ENCODE results near the gene COL18A1.

Gene COL18A1

DNA sequence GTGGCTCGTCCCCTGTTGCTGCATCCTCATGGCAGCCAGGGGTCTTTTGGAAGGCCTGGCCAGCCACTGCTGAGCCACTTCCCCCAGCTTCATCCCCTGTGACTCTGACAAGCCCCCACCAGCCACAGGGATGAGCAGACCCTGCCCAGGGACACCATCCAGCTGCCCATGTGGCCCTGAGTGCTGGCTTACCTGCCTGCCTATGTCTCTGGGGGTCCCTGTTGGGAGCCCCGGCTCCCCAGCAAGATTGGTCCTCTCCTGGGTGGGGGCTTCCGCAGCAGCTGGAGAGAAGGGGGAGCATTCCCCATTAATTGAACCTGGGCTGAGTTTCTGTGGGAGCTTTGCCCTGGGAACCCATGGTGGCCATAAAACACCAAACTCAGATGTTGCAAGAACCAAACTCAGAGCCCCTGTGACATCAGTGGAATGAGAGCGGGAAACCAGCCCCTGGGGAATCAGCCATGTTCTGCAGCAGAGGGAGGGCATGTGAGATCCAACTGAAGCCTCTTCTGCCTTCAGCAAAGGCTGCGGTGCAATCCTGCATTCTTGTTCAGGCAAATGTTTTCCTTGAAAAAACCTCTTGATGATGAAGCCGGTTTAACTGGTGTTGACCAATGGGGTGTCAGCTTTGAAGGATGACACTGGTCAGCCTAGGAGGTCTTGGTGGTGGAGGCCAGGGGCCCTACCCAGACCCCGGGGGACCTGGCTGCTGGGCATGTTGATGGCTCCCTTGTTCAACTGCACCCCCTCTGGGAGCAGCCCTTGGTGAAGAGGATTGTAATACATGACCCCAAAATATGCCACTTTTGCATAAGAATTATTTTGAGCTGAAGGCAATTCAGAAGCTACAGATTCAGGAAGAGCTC is 28.3 kb upstream of the COL18A1 start:
- Histone ChIP-seq H4K20me1 (ENCODE audit: insufficient read depth, low read length) (0 out of 2 replicates have a peak, but pooled peaks cover 5% of the 10 kb centered on the region), H3K27ac (ENCODE audit: low read length) (no peak overlapping the region), H3K27me3 (ENCODE audit: insufficient read depth, low read length, poor library complexity) (peaks cover 23% of the 10 kb centered on the region), H2AFZ (ENCODE audit: low read depth, low read length) (no peak overlapping the region), H3K36me3 (ENCODE audit: insufficient read depth, low read length) (no peaks in the 10 kb centered on the region), H3K4me3 (ENCODE audit: low read depth in 1 of 2, low read length in 2 of 2) (no peak overlapping the region), H3K9ac (ENCODE audit: low read depth, low read length) (no peak overlapping the region), H3K79me2 (ENCODE audit: insufficient read depth, low read length) (no peaks in the 10 kb centered on the region), H3K9me3 (ENCODE audit: insufficient read depth, low read length, severe bottlenecking) (no peaks in the 10 kb centered on the region), H3K4me1 (ENCODE audit: insufficient read depth, low read length) (no peaks in the 10 kb centered on the region), H3K4me2 (ENCODE audit: insufficient read depth, low read length) (no peak overlapping the region)
- no peak for ATAC-seq (ENCODE audit: insufficient read depth, low read depth)
- DNase-seq, result no peak
- no peak for TF ChIP-seq EZH2 (IDR thresholded peaks at IDR 0.05; ENCODE audit: borderline replicate concordance, low read depth, low read length, severe bottlenecking)
- TF ChIP-seq, protein P1, sequence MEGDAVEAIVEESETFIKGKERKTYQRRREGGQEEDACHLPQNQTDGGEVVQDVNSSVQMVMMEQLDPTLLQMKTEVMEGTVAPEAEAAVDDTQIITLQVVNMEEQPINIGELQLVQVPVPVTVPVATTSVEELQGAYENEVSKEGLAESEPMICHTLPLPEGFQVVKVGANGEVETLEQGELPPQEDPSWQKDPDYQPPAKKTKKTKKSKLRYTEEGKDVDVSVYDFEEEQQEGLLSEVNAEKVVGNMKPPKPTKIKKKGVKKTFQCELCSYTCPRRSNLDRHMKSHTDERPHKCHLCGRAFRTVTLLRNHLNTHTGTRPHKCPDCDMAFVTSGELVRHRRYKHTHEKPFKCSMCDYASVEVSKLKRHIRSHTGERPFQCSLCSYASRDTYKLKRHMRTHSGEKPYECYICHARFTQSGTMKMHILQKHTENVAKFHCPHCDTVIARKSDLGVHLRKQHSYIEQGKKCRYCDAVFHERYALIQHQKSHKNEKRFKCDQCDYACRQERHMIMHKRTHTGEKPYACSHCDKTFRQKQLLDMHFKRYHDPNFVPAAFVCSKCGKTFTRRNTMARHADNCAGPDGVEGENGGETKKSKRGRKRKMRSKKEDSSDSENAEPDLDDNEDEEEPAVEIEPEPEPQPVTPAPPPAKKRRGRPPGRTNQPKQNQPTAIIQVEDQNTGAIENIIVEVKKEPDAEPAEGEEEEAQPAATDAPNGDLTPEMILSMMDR (IDR thresholded peaks at IDR 0.05; ENCODE audit: borderline replicate concordance, extremely low read depth, low read length, poor library complexity, severe bottlenecking), result no peak

DNA sequence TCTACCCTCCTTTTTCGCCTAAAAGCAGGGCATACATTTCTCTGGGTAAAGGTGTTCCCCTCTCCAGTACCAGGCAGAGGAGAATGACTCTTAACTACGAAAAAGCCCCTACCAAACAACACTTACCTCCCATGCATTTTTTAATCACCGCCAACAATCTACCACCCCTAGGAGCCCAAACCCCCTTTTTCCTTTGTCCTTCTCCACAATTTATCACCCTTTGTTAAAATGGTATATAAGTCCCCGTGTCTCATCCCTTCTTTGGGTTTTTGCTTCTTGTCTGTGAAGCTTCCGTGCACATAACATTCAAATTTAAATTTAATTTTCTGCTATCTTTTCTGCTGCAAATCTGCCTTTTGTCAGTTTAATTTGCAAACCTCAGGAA is 27.6 kb upstream of the COL18A1 start:
- Histone ChIP-seq H3K36me3 (ENCODE audit: insufficient read depth, low read length) (no peaks in the 10 kb centered on the region), H3K4me2 (ENCODE audit: insufficient read depth, low read length) (no peak overlapping the region), H3K4me3 (ENCODE audit: low read depth in 1 of 2, low read length in 2 of 2) (no peak overlapping the region), H3K9me3 (ENCODE audit: insufficient read depth, low read length, severe bottlenecking) (no peaks in the 10 kb centered on the region), H3K27ac (ENCODE audit: low read length) (no peak overlapping the region), H3K27me3 (ENCODE audit: insufficient read depth, low read length, poor library complexity) (peaks cover 19% of the 10 kb centered on the region), H3K9ac (ENCODE audit: low read depth, low read length) (no peak overlapping the region), H3K79me2 (ENCODE audit: insufficient read depth, low read length) (no peaks in the 10 kb centered on the region), H3K4me1 (ENCODE audit: insufficient read depth, low read length) (no peaks in the 10 kb centered on the region), H2AFZ (ENCODE audit: low read depth, low read length) (no peak overlapping the region), H4K20me1 (ENCODE audit: insufficient read depth, low read length) (0 out of 2 replicates have a peak, but pooled peaks cover 5% of the 10 kb centered on the region)
- TF ChIP-seq EZH2 (IDR thresholded peaks at IDR 0.05; ENCODE audit: borderline replicate concordance, low read depth, low read length, severe bottlenecking), result no peak
- TF ChIP-seq, protein P1 (IDR thresholded peaks at IDR 0.05; ENCODE audit: borderline replicate concordance, extremely low read depth, low read length, poor library complexity, severe bottlenecking), result no peak
- no peak for DNase-seq
- no peak for ATAC-seq (ENCODE audit: insufficient read depth, low read depth)

DNA sequence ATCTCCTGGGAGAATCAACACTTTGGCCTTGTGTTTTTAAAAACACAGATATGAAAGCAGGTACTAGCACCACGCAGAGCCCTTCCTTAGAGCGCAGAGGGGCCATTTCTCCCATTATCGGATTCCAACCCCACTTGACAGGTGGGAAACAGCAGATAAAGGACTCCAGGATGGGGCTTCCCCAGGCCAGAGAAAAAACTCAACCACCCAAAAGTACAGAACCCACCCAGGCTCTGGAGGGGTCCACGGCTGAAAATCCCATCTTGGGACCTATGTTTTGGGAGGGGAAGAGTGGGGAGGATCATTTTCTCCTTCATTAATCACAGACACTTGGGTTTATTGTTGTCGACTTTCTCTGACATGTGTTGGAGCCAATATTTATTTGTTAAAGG is 27.1 kb upstream of the COL18A1 start:
- Histone ChIP-seq H2AFZ (ENCODE audit: low read depth, low read length) (no peak overlapping the region), H3K36me3 (ENCODE audit: insufficient read depth, low read length) (no peaks in the 10 kb centered on the region), H3K27me3 (ENCODE audit: insufficient read depth, low read length, poor library complexity) (peaks cover 16% of the 10 kb centered on the region), H4K20me1 (ENCODE audit: insufficient read depth, low read length) (0 out of 2 replicates have a peak, but pooled peaks cover 5% of the 10 kb centered on the region), H3K9ac (ENCODE audit: low read depth, low read length) (no peak overlapping the region), H3K9me3 (ENCODE audit: insufficient read depth, low read length, severe bottlenecking) (no peaks in the 10 kb centered on the region), H3K27ac (ENCODE audit: low read length) (no peak overlapping the region), H3K4me2 (ENCODE audit: insufficient read depth, low read length) (no peak overlapping the region), H3K4me3 (ENCODE audit: low read depth in 1 of 2, low read length in 2 of 2) (no peak overlapping the region), H3K79me2 (ENCODE audit: insufficient read depth, low read length) (no peaks in the 10 kb centered on the region), H3K4me1 (ENCODE audit: insufficient read depth, low read length) (no peaks in the 10 kb centered on the region)
- no peak for DNase-seq
- ATAC-seq (ENCODE audit: insufficient read depth, low read depth), result no peak
- TF ChIP-seq, protein P1 (IDR thresholded peaks at IDR 0.05; ENCODE audit: borderline replicate concordance, extremely low read depth, low read length, poor library complexity, severe bottlenecking), result no peak
- no peak for TF ChIP-seq EZH2 (IDR thresholded peaks at IDR 0.05; ENCODE audit: borderline replicate concordance, low read depth, low read length, severe bottlenecking)
